ENCODE measurements around the gene PURA.

The PURA gene

DNA sequence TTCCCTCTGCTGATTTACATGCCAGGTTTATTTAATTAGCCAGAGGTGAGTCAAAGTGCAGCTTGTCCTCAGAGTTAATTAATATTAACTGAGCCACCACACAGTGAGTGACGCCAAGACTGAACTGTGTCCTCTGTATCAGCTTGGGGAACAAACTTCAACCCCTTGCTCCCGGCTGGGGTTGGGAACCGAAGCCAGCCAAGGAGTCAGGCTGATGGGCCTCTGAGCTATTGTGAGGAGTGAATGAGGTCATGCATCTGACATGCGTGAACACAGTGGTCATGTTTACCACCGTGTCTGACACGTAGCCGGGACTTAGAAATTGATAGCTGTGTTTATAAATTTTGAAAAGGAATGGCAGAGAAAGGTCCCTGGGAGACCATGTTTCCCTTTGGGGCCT, 28.9 kb downstream of the PURA start:
- no peak for TF ChIP-seq CREB1 (IDR thresholded peaks at IDR 0.05; ENCODE audit: low read depth)
- TF ChIP-seq, protein P1, sequence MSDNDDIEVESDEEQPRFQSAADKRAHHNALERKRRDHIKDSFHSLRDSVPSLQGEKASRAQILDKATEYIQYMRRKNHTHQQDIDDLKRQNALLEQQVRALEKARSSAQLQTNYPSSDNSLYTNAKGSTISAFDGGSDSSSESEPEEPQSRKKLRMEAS (IDR thresholded peaks at IDR 0.05), result no peak
- TF ChIP-seq EP300 (IDR thresholded peaks at IDR 0.05; ENCODE audit: borderline replicate concordance), result no peak
- no peak for TF ChIP-seq TCF12 (IDR thresholded peaks at IDR 0.05; ENCODE audit: low read depth)
- TF ChIP-seq NFIC (IDR thresholded peaks at IDR 0.05), result no peak
- TF ChIP-seq EGR1 (IDR thresholded peaks at IDR 0.05), result no peak

DNA sequence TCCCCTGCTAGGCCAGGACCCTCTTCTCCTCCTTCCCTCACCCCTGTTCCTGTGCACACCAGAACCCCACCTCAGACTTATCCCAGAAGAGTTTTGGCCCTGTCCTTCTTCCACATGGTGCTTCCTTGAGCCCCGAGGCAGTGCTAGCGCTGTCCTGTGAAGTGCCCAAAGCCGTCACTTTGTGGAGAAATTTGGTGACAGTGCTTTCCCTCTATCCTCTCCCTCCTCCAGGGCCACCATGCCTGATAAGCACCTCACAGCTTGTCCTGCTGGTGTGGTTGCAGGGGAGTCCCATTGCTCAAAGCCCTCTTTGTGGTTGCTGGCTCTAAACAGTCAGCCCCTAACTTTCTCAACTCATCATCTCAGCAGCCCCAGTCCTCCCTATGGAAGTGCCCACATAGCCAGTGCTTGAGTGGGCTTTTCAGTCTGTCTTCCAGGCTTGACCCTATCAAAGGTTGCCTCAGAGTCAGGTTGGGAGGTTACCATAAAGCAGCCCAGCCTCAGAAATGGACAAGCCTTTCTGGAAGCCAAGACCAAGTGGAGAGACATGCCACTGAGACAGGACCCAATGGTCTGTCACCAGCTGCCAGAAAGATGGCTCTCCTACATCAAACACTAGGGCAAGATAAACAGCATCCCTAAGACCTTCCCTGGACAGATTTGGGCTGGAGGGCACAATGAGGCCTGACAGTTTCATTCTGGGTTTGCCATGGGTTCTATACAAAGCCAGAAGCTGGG, 29.8 kb downstream of the PURA start:
- TF ChIP-seq, protein P2, sequence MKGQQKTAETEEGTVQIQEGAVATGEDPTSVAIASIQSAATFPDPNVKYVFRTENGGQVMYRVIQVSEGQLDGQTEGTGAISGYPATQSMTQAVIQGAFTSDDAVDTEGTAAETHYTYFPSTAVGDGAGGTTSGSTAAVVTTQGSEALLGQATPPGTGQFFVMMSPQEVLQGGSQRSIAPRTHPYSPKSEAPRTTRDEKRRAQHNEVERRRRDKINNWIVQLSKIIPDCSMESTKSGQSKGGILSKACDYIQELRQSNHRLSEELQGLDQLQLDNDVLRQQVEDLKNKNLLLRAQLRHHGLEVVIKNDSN (IDR thresholded peaks at IDR 0.05), result no peak
- no peak for TF ChIP-seq FOXM1 (IDR thresholded peaks at IDR 0.05; ENCODE audit: borderline replicate concordance, low read depth)
- TF ChIP-seq EP300 (IDR thresholded peaks at IDR 0.05; ENCODE audit: borderline replicate concordance), result no peak
- TF ChIP-seq RAD21 (IDR thresholded peaks at IDR 0.05; ENCODE audit: low read depth), result no peak
- TF ChIP-seq, protein P3, sequence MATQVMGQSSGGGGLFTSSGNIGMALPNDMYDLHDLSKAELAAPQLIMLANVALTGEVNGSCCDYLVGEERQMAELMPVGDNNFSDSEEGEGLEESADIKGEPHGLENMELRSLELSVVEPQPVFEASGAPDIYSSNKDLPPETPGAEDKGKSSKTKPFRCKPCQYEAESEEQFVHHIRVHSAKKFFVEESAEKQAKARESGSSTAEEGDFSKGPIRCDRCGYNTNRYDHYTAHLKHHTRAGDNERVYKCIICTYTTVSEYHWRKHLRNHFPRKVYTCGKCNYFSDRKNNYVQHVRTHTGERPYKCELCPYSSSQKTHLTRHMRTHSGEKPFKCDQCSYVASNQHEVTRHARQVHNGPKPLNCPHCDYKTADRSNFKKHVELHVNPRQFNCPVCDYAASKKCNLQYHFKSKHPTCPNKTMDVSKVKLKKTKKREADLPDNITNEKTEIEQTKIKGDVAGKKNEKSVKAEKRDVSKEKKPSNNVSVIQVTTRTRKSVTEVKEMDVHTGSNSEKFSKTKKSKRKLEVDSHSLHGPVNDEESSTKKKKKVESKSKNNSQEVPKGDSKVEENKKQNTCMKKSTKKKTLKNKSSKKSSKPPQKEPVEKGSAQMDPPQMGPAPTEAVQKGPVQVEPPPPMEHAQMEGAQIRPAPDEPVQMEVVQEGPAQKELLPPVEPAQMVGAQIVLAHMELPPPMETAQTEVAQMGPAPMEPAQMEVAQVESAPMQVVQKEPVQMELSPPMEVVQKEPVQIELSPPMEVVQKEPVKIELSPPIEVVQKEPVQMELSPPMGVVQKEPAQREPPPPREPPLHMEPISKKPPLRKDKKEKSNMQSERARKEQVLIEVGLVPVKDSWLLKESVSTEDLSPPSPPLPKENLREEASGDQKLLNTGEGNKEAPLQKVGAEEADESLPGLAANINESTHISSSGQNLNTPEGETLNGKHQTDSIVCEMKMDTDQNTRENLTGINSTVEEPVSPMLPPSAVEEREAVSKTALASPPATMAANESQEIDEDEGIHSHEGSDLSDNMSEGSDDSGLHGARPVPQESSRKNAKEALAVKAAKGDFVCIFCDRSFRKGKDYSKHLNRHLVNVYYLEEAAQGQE (IDR thresholded peaks at IDR 0.05; ENCODE audit: low read depth), result no peak
- no peak for TF ChIP-seq ZBTB7A (IDR thresholded peaks at IDR 0.05; ENCODE audit: low read depth)
- TF ChIP-seq NFIC (IDR thresholded peaks at IDR 0.05), result no peak

DNA sequence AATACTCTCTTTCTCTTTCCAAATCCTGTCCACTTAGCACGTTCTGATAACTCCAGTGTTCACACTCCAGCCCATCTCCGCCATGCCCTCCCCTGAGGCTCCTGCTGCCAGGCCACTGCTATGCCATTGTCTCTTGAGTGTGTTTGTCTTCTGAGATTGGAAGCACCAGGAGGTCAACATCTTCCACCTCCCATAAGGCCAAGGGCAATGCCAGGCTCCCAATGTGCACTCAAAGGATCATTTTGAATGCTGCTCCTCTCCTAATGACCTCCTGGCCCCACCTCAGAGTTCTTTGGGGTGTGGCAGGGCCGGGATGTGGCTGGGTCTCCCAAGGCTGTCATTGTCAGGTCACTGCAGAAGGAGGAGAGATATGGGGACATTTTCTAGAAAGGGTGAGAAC, 31.3 kb downstream of the PURA start:
- no peak for TF ChIP-seq NFIC (IDR thresholded peaks at IDR 0.05)
- no peak for TF ChIP-seq TAF1 (IDR thresholded peaks at IDR 0.05; ENCODE audit: low read depth)
- TF ChIP-seq EP300 (IDR thresholded peaks at IDR 0.05; ENCODE audit: borderline replicate concordance), result no peak
- no peak for TF ChIP-seq FOXM1 (IDR thresholded peaks at IDR 0.05; ENCODE audit: borderline replicate concordance, low read depth)
- TF ChIP-seq CREB1 (IDR thresholded peaks at IDR 0.05; ENCODE audit: low read depth), result no peak
- TF ChIP-seq TCF12 (IDR thresholded peaks at IDR 0.05; ENCODE audit: low read depth), result no peak
- TF ChIP-seq, protein P1 (IDR thresholded peaks at IDR 0.05), result no peak
- no peak for TF ChIP-seq RAD21 (IDR thresholded peaks at IDR 0.05; ENCODE audit: low read depth)
- TF ChIP-seq, protein P3 (IDR thresholded peaks at IDR 0.05; ENCODE audit: low read depth), result no peak
- no peak for TF ChIP-seq EGR1 (IDR thresholded peaks at IDR 0.05)
- TF ChIP-seq, protein P2 (IDR thresholded peaks at IDR 0.05), result no peak
- no peak for TF ChIP-seq TEAD4 (IDR thresholded peaks at IDR 0.05)

DNA sequence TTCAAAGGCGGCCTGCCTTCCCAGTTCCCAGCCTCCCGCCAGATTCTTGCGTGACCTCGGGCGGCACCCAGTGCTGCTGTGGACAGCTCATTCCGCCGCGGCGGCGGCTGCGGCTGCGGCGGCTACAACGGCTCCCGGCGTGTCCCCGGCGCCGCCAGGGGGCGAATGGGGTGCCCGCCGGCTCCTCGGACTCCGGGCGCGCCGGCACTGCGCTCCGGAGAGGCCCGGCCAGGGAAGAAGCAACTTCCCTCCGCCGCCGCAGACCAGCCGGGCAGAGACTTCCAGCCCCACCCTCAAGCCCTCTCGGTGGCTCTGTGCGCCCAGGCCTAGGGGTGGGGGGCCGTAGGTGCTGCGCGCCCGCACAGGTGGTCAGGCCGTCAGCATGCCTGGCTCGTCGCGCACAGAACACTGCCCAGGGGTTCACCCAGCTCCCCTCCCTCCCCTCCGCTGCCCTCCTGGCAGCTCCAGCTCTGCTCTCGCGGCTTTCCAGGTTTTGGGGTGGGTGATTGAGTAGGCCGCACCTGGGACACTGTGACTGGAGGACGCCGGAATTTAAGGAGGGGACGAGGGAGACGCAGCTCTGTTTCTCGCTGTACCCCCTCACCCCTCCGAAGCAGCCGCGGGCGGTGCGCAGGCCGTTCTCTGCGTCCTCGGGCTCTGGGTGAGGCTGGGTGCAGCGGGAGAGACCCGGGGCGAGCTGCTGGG, 32.1 kb downstream of the PURA start:
- TF ChIP-seq EGR1 (IDR thresholded peaks at IDR 0.05) (no peak), ZBTB7A (IDR thresholded peaks at IDR 0.05; ENCODE audit: low read depth) (no peak), YY1 (IDR thresholded peaks at IDR 0.05; ENCODE audit: low read depth) (no peak), FOXM1 (IDR thresholded peaks at IDR 0.05; ENCODE audit: borderline replicate concordance, low read depth) (no peak), TEAD4 (IDR thresholded peaks at IDR 0.05) (no peak), CREB1 (IDR thresholded peaks at IDR 0.05; ENCODE audit: low read depth) (no peak), NFIC (IDR thresholded peaks at IDR 0.05) (no peak), TCF12 (IDR thresholded peaks at IDR 0.05; ENCODE audit: low read depth) (no peak), TAF1 (IDR thresholded peaks at IDR 0.05; ENCODE audit: low read depth) (no peak), EP300 (IDR thresholded peaks at IDR 0.05; ENCODE audit: borderline replicate concordance) (no peak), RAD21 (IDR thresholded peaks at IDR 0.05; ENCODE audit: low read depth) (peak; percentile 28; the same call in 1 of the 2 replicates), CEBPB (IDR thresholded peaks at IDR 0.05) (no peak)
- TF ChIP-seq, protein P3 (IDR thresholded peaks at IDR 0.05; ENCODE audit: low read depth), result peak; percentile 73
- TF ChIP-seq, protein P2 (IDR thresholded peaks at IDR 0.05), result no peak
- TF ChIP-seq, protein P1 (IDR thresholded peaks at IDR 0.05), result no peak
